Activated CD4-positive, alpha-beta T cell treated with anti-CD3 and anti-CD28 coated beads, Interleukin-2, Interleukin-6, amounts not matched to agents 100 ng/mL and 50 ng/mL, durations not matched to agents 16 hours and 8 hours (primary cell): ENCODE measurements around the gene ZNF232.
"Not testable (repeated sequence)": the region's sequence is repeated elsewhere in the genome, so short reads cannot be mapped to it uniquely, and the experiment has no call there.

Experiments used
- DNase-seq: peaks from one replicate; pipeline ENCODE4 v3.0.0-alpha.2; 2020

ZNF232 gene

DNA sequence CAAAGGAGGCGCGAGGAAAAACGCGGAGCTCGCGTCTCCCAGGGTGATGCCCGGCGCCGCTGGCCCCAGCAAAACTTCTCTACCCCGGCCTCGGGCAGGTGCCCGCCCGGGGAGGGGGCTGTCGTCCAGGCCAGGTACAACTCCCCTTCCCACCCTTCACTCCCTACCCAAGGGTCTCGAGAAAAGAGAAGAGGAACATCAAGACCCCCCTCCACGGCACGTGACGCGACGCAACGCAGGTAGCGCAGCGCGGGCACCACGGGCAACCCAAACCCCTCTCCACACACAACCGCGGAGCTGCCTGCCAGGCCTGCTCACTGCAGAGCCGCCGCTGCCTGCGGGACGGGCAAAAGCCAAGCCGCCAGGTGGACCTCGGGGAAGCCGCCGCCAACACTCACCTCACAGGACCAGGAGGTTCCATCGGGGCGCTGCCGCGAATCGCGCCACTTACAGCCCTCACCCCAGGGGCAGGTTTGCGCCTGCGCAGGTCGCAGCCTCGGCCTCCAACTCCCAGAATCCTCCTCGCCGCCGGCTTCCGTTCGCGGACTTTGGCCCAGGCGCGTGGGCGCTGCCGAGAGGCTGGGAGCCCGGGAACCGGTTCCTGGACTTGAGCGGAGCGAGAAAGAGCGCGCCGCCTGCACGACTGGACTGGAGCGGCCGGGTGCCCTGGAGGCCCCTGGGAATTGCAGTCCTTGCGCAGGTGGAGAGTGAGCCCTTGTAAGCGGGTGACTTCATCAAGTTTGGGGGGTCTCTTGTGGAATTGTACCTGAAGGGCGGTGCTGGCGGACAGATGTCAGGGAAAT, at the start of gene ZNF232:
Gene ZNF232, minus strand, starts transcription at position 477 of the 803 bp plus-strand sequence. Its CDS starts 56 bp downstream, at position 421.
- DNase-seq = peak; percentile 96

DNA sequence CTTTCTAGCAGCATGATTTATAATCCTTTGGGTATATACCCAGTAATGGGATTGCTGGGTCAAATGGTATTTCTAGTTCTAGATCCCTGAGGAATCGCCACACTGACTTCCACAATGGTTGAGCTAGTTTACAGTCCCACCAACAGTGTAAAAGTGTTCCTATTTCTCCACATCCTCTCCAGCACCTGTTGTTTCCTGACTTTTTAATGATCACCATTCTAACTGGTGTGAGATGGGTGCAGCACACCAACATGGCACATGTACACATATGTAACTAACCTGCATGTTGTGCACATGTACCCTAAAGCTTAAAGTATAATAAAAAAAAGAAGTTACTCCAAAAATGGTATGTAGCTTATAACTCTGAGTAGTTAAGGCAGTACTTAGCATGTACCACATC, 49.0 kb upstream of the ZNF232 start:
- not testable (repeated sequence) for DNase-seq

DNA sequence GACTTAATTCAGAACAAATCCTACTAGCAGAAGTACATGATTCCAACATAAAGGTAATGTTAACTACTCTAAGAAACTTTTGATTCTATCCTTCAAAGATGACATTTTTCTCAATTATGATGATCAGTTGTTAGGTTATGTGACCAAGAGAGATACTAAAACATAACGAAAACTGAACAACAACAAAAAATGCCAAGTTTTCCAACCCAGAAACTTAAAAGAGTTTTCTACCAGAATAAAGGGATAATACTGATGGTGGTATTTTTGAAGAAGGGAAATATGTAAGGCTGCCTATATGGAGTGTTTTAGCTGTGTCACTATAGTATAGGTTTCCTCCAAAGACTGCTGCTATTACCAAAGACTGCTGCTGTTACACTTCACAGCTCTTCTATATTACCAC, 34.4 kb upstream of the ZNF232 start:
- DNase-seq = not testable (repeated sequence)

DNA sequence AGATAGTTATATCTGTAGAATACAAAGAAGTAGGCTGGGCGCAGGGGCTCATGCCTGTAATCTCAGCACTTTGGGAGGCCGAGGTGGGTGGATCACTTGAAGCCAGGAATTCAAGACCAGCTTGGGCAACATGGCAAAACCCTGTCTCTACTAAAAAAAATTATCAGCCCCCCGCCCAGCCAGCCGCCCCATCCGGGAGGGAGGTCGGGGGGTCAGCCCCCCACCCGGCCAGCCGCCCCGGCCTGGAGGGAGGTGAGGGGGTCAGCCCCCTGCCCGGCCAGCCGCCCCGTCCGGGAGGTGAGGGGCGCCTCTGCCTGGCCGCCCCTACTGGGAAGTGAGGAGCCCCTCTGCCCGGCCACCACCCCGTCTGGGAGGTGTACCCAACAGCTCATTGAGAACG, 31.2 kb upstream of the ZNF232 start:
- not testable (repeated sequence) for DNase-seq

- DNase-seq = no peak
Observed at GRCh38 chr17:5139458-5139732, 27.7 kb upstream of the ZNF232 start.

DNA sequence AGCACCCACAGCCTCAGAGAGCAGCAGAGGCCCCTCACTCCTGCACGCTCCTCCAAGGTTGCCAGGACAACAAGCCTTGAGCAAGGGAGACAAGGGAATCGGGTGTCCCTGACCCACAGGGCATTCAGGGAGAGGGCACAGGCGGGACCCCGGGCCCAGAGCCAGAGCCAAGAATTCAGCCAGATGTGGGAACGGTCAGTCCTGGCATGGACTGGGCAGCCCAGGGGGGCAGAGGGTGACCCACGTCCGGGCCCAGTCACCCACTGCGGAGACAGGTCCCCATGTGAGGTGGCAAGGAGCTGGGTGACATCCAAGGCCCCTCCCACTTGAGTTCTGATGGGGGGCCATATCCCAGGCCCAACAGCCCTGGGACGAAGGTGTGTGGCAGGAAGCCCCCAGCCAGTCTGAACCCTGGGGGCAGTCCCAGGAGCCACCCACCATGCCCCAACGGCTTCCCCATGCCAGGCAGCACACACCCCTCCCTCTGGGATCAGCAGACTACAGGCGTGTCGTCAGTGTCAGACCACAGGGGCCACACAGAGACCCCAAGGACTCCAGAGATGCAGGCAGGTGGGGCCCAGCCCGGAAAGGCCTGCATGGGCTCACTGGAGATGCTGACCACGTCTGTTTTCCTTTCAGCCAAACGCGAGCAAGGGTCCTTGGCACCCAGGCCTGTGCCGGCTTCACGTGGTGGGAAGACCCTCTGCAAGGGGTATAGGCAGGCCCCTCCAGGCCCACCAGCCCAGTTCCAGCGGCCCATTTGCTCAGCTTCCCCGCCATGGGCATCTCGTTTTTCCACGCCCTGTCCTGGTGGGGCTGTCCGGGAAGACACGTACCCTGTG, 27.2 kb upstream of the ZNF232 start:
- no peak for DNase-seq

DNA sequence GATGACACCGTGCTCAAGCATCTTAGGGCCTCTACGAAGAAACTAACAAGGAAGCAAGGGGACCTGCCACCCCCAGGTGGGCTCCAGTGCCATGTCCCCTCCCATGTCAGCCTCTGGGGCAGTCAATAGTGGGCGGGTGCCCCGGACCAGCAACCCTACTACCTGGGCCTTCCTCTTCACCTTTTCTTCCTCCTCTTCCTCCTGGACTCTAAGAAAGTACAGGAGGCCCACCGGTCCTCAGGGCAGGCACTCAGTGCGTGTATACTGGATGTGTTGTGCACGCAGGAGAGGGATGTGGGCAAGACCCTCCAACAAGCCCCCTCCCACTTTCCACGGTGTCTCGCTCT, 26.5 kb upstream of the ZNF232 start:
- not testable (repeated sequence) for DNase-seq

- DNase-seq = not testable (repeated sequence)
Observed at GRCh38 chr17:5137511-5138197, 26.0 kb upstream of the ZNF232 start.

DNA sequence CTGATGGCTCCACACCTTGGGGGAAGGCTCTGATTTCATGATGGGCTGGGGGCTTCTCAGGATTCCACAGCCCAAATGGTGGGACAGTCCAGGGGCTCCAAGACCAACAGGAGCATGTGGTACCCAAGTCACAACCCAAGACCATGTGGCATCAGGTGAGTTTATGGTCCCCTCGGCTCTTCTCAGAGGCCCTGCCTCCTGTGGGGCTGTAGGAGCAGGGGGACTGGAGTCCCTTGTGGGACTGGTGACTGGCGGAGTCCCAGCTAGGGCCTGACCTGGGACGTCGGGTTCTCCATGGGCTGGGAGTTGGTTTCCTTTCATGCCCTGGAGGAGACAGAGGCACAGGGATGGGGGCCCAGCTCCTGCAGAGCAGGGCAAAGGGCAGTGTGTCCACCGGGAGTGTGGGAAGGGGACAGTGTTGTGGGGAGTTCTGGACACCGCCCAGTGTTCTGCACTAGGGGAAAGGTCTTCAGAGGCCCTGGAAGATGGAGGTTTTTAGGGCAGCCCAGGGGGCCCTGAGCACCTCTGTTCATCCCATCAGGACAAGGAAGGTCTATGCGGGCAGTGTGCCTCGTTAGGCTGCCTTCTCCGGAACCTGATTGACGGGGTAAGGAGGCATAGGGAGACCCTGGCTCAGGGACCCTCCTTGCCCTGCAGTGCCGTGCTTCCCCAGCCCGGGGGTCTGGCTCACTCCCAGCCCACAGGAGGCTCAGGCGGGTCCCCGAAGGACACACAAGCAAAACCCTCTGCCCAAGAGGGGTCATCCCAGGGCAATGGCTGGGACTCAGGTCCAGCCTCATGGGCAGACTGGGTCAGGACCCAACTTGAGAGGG, 25.1 kb upstream of the ZNF232 start:
- DNase-seq = not testable (repeated sequence)

DNA sequence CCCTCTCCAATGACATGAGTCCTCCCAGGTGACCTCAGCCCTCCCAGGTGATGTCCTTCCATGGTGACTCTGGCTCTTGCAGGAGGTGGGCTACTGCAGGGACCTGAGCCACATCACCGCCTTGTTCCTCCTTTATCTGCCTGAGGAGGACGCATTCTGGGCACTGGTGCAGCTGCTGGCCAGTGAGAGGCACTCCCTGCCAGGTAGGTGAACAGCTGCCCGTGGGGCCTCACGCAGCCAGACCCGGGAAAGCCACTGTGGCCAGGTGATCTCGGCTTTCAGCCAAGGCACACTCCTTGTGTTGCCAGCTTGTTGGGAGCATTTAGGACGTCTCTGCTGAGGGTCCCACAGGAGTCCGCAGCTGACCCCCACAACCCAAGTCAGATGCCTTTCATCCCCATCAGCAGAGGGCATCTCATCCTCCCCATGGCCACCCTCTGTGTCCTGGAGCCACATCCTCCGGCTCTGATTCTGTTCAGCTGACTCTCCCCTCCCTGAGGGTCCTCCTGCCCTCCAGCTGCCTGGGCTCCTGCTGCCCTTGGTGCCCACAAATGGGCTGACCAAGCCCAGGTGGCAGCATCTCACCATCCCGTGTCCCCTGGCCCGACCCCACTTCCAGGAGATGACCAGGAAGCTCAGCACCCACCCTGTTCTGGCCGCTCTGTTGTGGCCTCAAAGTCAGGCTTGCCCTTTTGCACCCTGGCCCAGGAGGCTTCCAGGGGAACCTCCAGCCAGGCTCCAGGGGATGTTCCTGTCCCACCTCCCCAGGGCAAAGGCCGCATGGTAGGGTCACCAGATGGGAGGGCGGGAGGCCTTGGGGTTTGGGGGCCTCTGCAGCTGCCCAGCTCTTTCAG, 24.3 kb upstream of the ZNF232 start:
- no peak for DNase-seq

GRCh38 chr17:5135131-5135712, 23.5 kb upstream of the ZNF232 start:
- not testable (repeated sequence) for DNase-seq

DNA sequence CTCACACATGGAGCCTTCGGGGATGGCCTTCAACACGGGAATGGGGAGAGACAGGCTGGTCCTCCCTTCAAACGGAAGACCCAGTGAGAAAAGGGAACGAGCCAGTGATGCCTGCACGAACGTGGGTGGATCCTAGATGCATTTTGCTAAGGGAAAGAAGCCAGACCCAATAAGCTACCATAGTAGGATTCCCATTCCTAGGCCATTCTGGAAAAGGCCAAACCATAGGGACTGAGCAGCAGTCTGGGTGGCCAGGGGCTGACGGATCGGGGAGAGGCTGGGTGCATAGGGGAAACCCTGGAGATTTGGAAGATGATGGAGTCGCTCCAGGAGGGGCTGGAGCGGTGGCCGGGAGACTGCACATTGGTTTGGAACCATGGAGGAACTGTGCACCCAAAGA, 22.9 kb upstream of the ZNF232 start:
- not testable (repeated sequence) for DNase-seq

- DNase-seq = not testable (repeated sequence)
Observed at GRCh38 chr17:5133961-5134360, 22.3 kb upstream of the ZNF232 start.

DNA sequence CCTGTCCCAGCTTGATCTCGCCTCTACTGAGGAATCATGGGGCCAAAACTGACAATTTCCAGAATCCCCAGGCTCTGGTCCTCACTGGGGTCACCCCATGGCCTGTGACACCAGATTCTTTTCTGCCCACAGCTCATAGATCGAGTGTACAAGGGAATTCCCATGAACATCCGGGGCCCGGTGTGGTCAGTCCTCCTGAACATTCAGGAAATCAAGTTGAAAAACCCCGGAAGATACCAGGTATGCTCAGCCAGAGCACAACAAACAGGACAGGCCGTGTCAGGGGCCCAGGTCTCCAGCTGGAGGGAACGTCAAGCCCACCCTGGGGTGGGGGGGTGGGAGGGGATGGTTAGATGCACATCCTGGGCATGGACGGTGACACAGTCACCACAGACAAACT, 21.6 kb upstream of the ZNF232 start:
- DNase-seq = no peak

DNA sequence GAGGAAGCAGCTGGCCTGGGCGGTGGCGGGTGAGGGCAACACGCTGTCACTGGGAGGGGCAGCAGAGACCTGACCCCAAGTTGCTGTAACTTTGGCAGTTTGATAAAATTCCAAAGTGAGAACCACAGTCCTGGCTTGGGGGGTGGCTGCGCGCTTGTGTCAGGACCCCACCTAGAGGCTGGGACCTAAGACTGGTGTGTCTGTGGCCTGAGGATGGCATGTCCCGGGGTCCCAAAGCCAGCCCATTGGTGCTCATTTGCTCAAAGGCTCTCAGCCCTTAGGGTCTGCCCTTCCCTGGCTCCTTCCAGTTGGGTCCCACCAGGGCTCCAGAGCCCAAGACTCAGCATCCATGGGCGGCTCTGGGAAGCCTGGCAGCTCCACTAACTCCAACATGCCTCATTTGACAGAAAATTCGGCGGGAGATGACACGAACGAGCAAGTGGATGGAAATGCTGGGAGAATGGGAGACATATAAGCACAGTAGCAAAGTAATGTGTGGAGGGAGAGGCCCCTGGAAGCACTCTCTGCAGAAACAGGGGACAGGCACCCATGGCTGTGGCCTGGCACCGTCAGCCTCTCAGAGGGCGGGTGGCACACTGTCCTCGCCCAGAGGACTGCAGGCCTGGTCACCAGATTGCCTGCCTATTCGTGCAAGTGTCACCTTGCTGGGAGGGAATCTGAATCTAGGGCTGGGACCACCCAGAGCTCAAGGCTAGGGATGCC, 21.0 kb upstream of the ZNF232 start:
- DNase-seq = not testable (repeated sequence)

DNA sequence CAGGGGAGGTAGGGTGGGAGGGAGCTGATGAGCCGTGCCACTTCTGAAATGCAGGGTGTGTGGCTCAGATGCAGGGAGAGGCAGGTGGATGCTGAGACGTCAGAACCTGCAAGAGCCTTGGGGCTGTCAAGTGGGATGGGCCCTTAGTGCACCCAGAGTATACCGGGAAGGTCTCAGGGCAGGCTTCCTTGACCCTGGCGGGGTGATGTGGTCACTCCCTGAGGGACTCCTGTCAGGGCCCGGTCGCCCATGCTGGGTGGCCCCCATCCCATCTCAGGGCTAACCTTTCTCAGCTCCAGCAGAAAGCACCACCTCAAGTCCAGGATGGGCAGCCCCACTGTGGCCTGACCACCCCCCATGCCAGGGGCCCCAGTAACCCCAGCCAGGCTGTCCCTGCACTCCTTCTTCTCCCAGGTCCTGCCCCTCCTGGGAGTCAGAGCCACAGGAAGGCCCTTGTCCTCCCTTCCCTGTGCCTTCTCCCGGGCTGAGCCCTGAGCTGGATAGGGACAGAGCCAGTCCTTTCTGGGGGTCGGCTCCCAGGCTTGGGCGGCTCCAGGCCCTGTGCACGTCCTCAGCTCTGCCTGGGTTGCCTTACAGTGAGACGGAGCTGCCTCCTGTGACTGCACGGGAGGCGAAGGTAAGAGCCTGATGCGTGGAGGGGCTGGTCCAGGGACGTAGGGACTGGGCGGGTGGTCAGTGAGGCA, 20.3 kb upstream of the ZNF232 start:
- DNase-seq = not testable (repeated sequence)

DNA sequence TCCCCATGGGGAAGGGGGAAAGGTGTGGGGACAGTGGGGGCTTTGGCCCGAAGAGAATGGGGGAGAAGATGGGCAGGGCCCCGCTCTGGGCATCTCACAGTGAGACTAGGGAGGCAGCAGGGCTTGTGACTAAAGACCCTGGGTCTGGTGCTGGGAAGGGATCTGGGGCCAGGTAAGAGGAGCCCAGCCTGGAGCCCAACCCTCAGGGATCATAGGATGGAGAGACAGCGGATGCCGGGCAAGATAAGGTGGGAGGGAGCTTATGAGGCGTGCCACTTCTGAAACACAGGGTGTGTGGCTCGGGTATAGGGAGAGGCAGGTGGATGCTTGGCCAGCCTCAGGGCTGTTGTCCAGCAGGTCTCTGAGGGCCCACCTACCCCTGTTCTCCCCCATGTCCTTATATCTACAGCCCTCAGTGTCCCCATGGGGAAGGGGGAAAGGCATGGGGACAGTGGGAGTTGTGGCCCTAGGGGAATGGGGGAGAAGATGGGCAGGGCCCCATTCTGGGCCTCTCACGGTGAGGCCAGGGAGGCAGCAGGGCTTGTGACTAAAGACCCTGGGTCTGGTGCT, 19.6 kb upstream of the ZNF232 start:
- DNase-seq = no peak

DNA sequence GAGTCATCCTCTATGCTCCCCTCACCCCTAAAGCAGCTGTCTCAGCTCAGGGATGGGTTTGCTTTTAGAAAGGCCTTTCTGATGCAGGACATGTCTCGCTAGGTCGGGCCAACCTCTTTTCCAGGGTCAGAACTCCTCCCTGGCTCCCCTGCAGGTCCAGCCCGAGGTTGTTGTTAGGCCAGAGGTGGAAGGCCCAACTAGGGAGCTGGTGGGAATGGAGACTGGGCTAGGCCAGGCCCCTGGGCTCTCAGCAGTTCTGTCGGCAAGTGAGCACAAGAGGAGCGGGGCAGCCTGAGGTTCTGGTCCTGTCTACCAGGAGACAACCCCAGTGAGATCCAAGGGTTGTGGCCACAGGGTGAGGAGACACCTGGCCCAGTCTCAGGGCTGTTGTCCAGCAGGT, 19.0 kb upstream of the ZNF232 start:
- not testable (repeated sequence) for DNase-seq

DNA sequence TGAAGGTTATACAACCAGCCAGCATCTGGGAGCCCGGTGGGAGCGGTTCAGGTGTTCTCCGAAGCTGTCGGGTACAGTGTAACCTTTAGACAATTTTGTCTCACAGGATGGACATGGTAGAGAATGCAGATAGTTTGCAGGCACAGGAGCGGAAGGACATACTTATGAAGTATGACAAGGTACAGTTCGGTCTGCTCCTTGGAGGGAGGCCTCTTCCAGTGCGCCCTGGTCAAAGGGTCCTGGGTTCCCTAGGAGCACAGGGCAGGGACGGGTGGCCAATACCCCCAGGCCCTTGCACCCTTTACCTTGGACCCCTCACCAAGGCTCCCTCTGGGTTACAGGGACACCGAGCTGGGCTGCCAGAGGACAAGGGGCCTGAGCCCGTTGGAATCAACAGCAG, 18.6 kb upstream of the ZNF232 start:
- DNase-seq = not testable (repeated sequence)

DNA sequence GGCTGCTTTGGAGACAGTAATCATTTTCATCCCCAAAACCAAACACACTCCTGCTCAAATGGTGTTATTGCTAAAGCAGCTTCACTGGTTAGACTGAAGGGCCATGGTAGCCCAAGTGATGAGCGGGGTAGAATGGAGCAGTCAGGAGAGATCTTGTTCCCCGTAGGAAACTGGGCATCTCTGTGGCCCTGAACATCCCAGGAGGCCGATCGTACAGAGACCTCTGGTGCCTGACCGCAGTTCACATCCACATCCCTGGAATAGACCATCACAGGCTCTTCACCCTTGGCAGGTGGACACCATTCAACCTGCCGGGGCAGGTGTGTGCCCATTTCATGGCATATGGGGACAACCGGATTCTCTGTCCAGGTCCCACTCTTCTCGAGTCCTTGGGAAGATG, 18.1 kb upstream of the ZNF232 start:
- not testable (repeated sequence) for DNase-seq
